Mesendoderm (in vitro differentiated cells): ENCODE data around the gene HYPK.

Source experiments
- DNase-seq: peaks from one replicate; pipeline ENCODE4 v3.0.0; 2013
- H2AK5ac ChIP-seq: 2 replicates; pipeline ENCODE4 v1.6.1; 2013; ENCODE audit warnings: low read length, inconsistent platforms
- H2BK120ac ChIP-seq: 2 replicates; pipeline ENCODE4 v1.6.1; 2013; ENCODE audit warnings: low read depth, mild to moderate bottlenecking, low read length, moderate library complexity, mixed read lengths
- H2BK15ac ChIP-seq: replicated peaks from 2 replicates; pipeline ENCODE4 v1.6.1; 2013; ENCODE audit warnings: low read depth, mild to moderate bottlenecking, moderate library complexity
- H2BK5ac ChIP-seq: 2 replicates; pipeline ENCODE4 v1.6.1; 2013; ENCODE audit warnings: low read length, inconsistent platforms
- H3K18ac ChIP-seq: 2 replicates; pipeline ENCODE4 v1.6.1; 2013; ENCODE audit warnings: mild to moderate bottlenecking, low read length, mixed read lengths
- H3K23ac ChIP-seq: one replicate; pipeline ENCODE4 v1.6.1; 2013; ENCODE audit warnings: low read length
- H3K27ac ChIP-seq: 2 replicates; pipeline ENCODE4 v1.5.1; 2013; ENCODE audit warnings: low read depth, mild to moderate bottlenecking, inconsistent platforms, low read length, moderate library complexity
- H3K27me3 ChIP-seq: 2 replicates; pipeline ENCODE4 v1.6.1; 2013; ENCODE audit warnings: low read length, control low read depth, mild to moderate bottlenecking, inconsistent platforms; ENCODE audit not compliant: insufficient read depth, poor library complexity
- H3K36me3 ChIP-seq: 2 replicates; pipeline ENCODE4 v1.6.1; 2013; ENCODE audit warnings: low read length, inconsistent platforms; ENCODE audit not compliant: control insufficient read depth, insufficient read depth
- H3K4ac ChIP-seq: one replicate; pipeline ENCODE4 v1.6.1; 2013; ENCODE audit warnings: low read depth, mild to moderate bottlenecking, low read length, moderate library complexity
- H3K4me1 ChIP-seq: 2 replicates; pipeline ENCODE4 v1.6.1; 2013; ENCODE audit warnings: low read depth, low read length, inconsistent platforms; ENCODE audit not compliant: control insufficient read depth
- H3K4me2 ChIP-seq: 2 replicates; pipeline ENCODE4 v1.6.1; 2013; ENCODE audit warnings: low read length
- H3K4me3 ChIP-seq: 2 replicates; pipeline ENCODE4 v1.5.1; 2013; ENCODE audit warnings: mild to moderate bottlenecking, low read length
- H3K56ac ChIP-seq: one replicate; pipeline ENCODE4 v1.6.1; 2013; ENCODE audit warnings: low read length
- H3K79me1 ChIP-seq: 2 replicates; pipeline ENCODE4 v1.6.1; 2013; ENCODE audit warnings: low read length, inconsistent platforms
- H3K79me2 ChIP-seq: 2 replicates; pipeline ENCODE4 v1.6.1; 2013; ENCODE audit warnings: mild to moderate bottlenecking, low read length; ENCODE audit not compliant: control insufficient read depth, insufficient read depth
- H3K9ac ChIP-seq: 2 replicates; pipeline ENCODE4 v1.6.1; 2013; ENCODE audit warnings: low read length, inconsistent platforms
- H4K5ac ChIP-seq: one replicate; pipeline ENCODE4 v1.6.1; 2013; ENCODE audit warnings: low read length
- H4K8ac ChIP-seq: one replicate; pipeline ENCODE4 v1.6.1; 2013; ENCODE audit warnings: low read depth, mild to moderate bottlenecking, control low read depth, low read length, moderate library complexity
- WGBS: extraction: QIAGEN DNeasy Blood & Tissue Kit; methylation state at CpG from one replicate; pipeline ENCODE4 v1.1.7; 2013; ENCODE audit warnings: low lambda C conversion rate, missing lambda C conversion rate; ENCODE audit not compliant: insufficient coverage; ENCODE audit errors: extremely low coverage; 5-methylcytosine and 5-hydroxymethylcytosine counted together

The HYPK gene

DNA sequence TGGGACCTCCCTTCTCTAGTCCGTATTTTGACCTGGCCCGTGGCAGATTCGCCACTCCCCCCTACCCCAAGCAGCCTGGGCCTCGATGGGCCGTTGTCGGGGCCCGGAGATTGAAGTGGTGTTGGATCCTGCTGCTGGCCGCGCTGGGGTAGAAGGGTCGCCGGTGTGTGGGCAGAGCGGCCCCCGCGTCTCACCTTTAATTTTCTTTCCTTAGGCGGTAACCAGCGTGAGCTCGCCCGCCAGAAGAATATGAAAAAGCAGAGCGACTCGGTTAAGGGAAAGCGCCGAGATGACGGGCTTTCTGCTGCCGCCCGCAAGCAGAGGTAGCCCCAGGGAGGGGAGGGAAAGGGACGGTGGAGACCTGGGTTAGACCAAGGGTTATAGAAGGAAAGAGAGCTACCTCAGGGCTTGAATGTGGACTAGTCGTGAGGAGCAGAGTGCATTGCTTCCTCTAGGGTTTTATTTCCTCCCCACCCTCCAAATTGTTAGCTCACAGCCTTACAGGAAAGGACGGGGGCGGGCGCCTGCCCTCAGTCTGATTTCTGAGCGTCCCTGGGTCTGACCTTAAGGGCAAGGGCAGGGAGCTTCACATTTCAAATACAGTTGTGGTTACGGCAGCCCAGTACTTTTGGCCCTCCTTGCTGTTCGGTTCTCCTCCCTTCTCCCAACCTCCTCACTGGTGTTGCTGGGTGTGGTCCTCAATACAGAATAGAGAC lies 7.5 kb upstream of the HYPK start:
- Histone ChIP-seq H3K9ac (peak overlapping the region; percentile 99), H3K79me2 (peaks cover 16% of the 10 kb centered on the region), H4K5ac (no peak overlapping the region), H3K4me3 (peak overlapping the region; percentile 95), H3K4me1 (peaks cover 23% of the 10 kb centered on the region), H2BK15ac (no peak overlapping the region), H3K56ac (peak overlapping the region; percentile 98), H3K27ac (peak overlapping the region; percentile 21), H3K4me2 (peak overlapping the region; percentile 92), H2AK5ac (peak overlapping the region; percentile 48), H3K36me3 (peaks cover 2% of the 10 kb centered on the region), H3K23ac (peak overlapping the region; percentile 91), H3K4ac (peak overlapping the region; percentile 95), H2BK5ac (peak overlapping the region; percentile 30), H4K8ac (no peak overlapping the region), H3K18ac (peak overlapping the region; percentile 78), H3K79me1 (peaks cover 20% of the 10 kb centered on the region), H2BK120ac (no peak overlapping the region), H3K27me3 (no peaks in the 10 kb centered on the region)
- DNase-seq = peak; percentile 59
- no CpG with 5 or more reads among the region's 33 CpGs for WGBS

DNA sequence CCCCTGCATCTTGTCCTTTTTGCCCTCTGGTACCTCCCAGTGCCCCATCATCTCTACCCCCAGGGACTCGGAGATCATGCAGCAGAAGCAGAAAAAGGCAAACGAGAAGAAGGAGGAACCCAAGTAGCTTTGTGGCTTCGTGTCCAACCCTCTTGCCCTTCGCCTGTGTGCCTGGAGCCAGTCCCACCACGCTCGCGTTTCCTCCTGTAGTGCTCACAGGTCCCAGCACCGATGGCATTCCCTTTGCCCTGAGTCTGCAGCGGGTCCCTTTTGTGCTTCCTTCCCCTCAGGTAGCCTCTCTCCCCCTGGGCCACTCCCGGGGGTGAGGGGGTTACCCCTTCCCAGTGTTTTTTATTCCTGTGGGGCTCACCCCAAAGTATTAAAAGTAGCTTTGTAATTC lies 6.8 kb upstream of the HYPK start:
- H3K18ac ChIP-seq = no peak overlapping the region
- no peak overlapping the region for H2BK120ac ChIP-seq
- H3K4me3 ChIP-seq = no peak overlapping the region
- H2AK5ac ChIP-seq = no peak overlapping the region
- no peaks in the 10 kb centered on the region for H3K27me3 ChIP-seq
- H3K4me1 ChIP-seq = peaks cover 23% of the 10 kb centered on the region
- H3K9ac ChIP-seq = peak overlapping the region; percentile 99
- peaks cover 16% of the 10 kb centered on the region for H3K79me2 ChIP-seq
- H3K27ac ChIP-seq = no peak overlapping the region
- H3K36me3 ChIP-seq = peaks cover 2% of the 10 kb centered on the region
- H2BK15ac ChIP-seq = no peak overlapping the region
- peaks cover 20% of the 10 kb centered on the region for H3K79me1 ChIP-seq
- no peak overlapping the region for H3K4ac ChIP-seq
- H2BK5ac ChIP-seq = no peak overlapping the region
- H3K23ac ChIP-seq = no peak overlapping the region
- H3K56ac ChIP-seq = peak overlapping the region; percentile 98
- H4K5ac ChIP-seq = no peak overlapping the region
- no peak for DNase-seq
- H4K8ac ChIP-seq = no peak overlapping the region
- WGBS = no CpG with 5 or more reads among the region's 10 CpGs
- peak overlapping the region; percentile 92 for H3K4me2 ChIP-seq

DNA sequence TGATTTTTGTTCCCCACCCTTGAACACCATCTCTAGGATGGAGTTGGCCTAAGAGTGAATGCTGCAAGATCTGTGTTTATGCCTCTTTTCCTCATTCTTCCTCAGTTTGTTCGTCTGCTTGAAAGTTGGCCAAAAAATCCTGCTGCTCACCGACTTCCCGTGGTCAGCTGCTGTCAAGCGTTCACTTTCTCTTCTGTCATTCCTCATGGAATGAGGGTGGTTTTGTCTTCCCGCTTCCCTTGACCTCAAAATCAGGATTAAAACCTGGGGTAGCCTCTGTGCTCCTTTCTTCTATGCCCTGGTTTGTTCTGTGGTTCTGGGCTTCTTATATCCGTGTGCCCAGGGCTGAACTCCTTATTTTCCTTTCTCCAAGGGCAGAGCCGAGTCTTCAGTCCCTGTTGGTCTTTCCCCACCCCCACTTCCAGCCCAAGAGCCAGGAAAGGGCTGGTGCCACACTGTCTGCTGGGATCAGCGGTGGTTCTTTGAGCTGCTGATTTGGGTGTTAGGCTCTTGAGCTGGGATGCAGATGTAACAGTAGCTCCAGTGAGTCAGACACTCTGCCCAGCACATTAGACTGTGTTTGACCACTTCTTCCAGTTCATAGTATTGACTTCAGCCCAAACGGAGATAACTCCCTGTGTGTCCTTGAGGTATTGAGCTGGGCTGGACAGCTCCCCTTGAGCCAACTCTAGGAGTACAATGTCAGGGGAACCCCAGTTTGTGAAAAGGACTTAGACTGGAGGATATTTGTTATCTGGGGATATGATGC lies 5.9 kb upstream of the HYPK start:
- H3K79me1 ChIP-seq = peaks cover 20% of the 10 kb centered on the region
- H4K8ac ChIP-seq = no peak overlapping the region
- no peak overlapping the region for H3K4me2 ChIP-seq
- no peak overlapping the region for H2BK15ac ChIP-seq
- WGBS = no CpG with 5 or more reads among the region's 9 CpGs
- peaks cover 2% of the 10 kb centered on the region for H3K36me3 ChIP-seq
- H3K23ac ChIP-seq = no peak overlapping the region
- no peak overlapping the region for H3K56ac ChIP-seq
- H4K5ac ChIP-seq = no peak overlapping the region
- peak; percentile 46 for DNase-seq
- H3K4ac ChIP-seq = no peak overlapping the region
- H3K27me3 ChIP-seq = no peaks in the 10 kb centered on the region
- no peak overlapping the region for H3K9ac ChIP-seq
- no peak overlapping the region for H2AK5ac ChIP-seq
- peaks cover 23% of the 10 kb centered on the region for H3K4me1 ChIP-seq
- no peak overlapping the region for H3K4me3 ChIP-seq
- no peak overlapping the region for H3K27ac ChIP-seq
- H2BK5ac ChIP-seq = no peak overlapping the region
- no peak overlapping the region for H3K18ac ChIP-seq
- H2BK120ac ChIP-seq = no peak overlapping the region
- H3K79me2 ChIP-seq = peaks cover 16% of the 10 kb centered on the region

DNA sequence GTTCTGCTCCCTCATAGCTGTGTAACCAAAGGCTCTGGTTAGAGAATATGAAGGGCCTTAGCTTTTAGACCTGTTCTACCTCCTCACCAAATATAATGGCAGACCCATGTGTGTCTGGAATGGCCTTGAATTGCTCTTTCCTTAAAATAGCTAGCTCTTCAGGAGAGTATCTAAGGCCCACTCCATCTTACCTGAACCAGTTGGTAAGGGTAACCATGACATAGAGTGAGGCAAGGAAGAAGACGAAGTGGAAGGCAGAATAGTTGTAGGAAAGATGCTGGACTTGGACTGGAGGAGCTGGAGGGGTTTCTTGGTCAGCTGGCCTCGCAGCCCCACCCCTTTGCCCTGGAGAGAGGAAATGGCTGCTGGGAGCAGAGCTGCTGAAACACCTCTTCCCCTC lies 5.2 kb upstream of the HYPK start:
- H3K36me3 ChIP-seq = peaks cover 2% of the 10 kb centered on the region
- H4K8ac ChIP-seq = no peak overlapping the region
- WGBS = no CpG with 5 or more reads among the region's 2 CpGs
- peaks cover 16% of the 10 kb centered on the region for H3K79me2 ChIP-seq
- H3K23ac ChIP-seq = no peak overlapping the region
- H2BK15ac ChIP-seq = no peak overlapping the region
- no peak overlapping the region for H3K4me3 ChIP-seq
- H2BK5ac ChIP-seq = no peak overlapping the region
- no peak overlapping the region for H3K27ac ChIP-seq
- H3K4me1 ChIP-seq = peaks cover 26% of the 10 kb centered on the region
- H2AK5ac ChIP-seq = no peak overlapping the region
- H3K4me2 ChIP-seq = no peak overlapping the region
- no peak overlapping the region for H4K5ac ChIP-seq
- no peaks in the 10 kb centered on the region for H3K27me3 ChIP-seq
- H3K18ac ChIP-seq = no peak overlapping the region
- no peak overlapping the region for H3K4ac ChIP-seq
- H3K9ac ChIP-seq = no peak overlapping the region
- H2BK120ac ChIP-seq = no peak overlapping the region
- no peak for DNase-seq
- H3K56ac ChIP-seq = no peak overlapping the region
- H3K79me1 ChIP-seq = peaks cover 20% of the 10 kb centered on the region

DNA sequence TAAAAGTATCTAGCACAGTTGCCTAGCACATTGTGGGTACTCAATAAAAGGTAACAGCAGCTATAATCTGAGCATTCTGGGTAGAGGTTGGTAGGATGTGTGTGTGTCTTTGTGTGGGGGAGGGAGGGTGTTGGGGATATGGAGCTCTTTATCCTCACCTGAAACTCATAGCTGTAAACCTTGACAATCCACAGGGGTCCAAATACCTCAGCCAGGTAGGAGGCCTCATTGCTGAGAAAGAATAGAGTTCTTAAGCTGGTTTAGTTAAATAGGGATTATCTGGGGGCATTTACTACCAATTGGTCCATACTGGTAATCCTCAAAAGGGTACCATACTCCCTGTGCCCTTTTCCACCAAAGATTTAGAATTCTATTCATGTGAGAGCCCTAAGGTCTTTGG lies 4.4 kb upstream of the HYPK start:
- H2AK5ac ChIP-seq = no peak overlapping the region
- H3K27ac ChIP-seq = no peak overlapping the region
- H3K4ac ChIP-seq = no peak overlapping the region
- H3K4me1 ChIP-seq = peaks cover 27% of the 10 kb centered on the region
- peaks cover 21% of the 10 kb centered on the region for H3K79me2 ChIP-seq
- H4K5ac ChIP-seq = no peak overlapping the region
- H3K36me3 ChIP-seq = peaks cover 2% of the 10 kb centered on the region
- no peak overlapping the region for H2BK120ac ChIP-seq
- H2BK5ac ChIP-seq = no peak overlapping the region
- DNase-seq = peak; percentile 63
- H3K79me1 ChIP-seq = peaks cover 22% of the 10 kb centered on the region
- H2BK15ac ChIP-seq = no peak overlapping the region
- H4K8ac ChIP-seq = no peak overlapping the region
- no peak overlapping the region for H3K18ac ChIP-seq
- H3K9ac ChIP-seq = no peak overlapping the region
- H3K27me3 ChIP-seq = no peaks in the 10 kb centered on the region
- no peak overlapping the region for H3K23ac ChIP-seq
- no peak overlapping the region for H3K4me2 ChIP-seq
- no peak overlapping the region for H3K4me3 ChIP-seq
- H3K56ac ChIP-seq = no peak overlapping the region
